HFF-Myc (cell line): ENCODE measurements around the gene MED25.
A peak's percentile ranks its signal among the peaks of the same experiment; 100 is the strongest.

ENCODE experiments used
- DNase-seq: peaks from one replicate; pipeline ENCODE4 v3.0.0-alpha.2; 2011; ENCODE audit warnings: low read depth; ENCODE audit errors: extremely low read depth
- H3K4me3 ChIP-seq: replicated peaks from 2 replicates; pipeline ENCODE4 v1.5.1; 2011; ENCODE audit warnings: low read depth, mild to moderate bottlenecking, control low read depth, low read length
- CTCF ChIP-seq: IDR thresholded peaks from 2 replicates; pipeline ENCODE4 v1.5.1; 2012; ENCODE audit warnings: mild to moderate bottlenecking, low read depth, low read length, control low read depth; ENCODE audit errors: missing control alignments

The MED25 gene

GRCh38 chr19:49817964-49818648 is at the start of gene MED25:
Gene MED25, plus strand, starts transcription at chr19:49818289. Its CDS starts 53 bp downstream, at chr19:49818342.
- TF ChIP-seq CTCF, result no peak
- DNase-seq, result no peak
- peak within 1 kb of the TSS; percentile 82 for H3K4me3 ChIP-seq

GRCh38 chr19:49770529-49770928 is 47.6 kb upstream of the MED25 start:
- H3K4me3 ChIP-seq, result no peak overlapping the region
- TF ChIP-seq CTCF, result no peak
- DNase-seq, result no peak

- no peak overlapping the region for H3K4me3 ChIP-seq
- TF ChIP-seq CTCF, result no peak
- DNase-seq, result no peak
Measured at GRCh38 chr19:49771674-49772139, 46.4 kb upstream of the MED25 start.

GRCh38 chr19:49772850-49773432 is 45.1 kb upstream of the MED25 start:
- DNase-seq, result no peak
- TF ChIP-seq CTCF, result no peak
- H3K4me3 ChIP-seq, result no peak overlapping the region

GRCh38 chr19:49773663-49774350 is 44.3 kb upstream of the MED25 start:
- no peak for TF ChIP-seq CTCF
- DNase-seq, result no peak

GRCh38 chr19:49774969-49775368 is 43.1 kb upstream of the MED25 start:
- no peak for TF ChIP-seq CTCF
- H3K4me3 ChIP-seq, result no peak overlapping the region
- DNase-seq, result no peak

More at GRCh38 chr19:49773663-49774350, 44.3 kb upstream of the MED25 start:
- no peak overlapping the region for H3K4me3 ChIP-seq
